ENCODE measurements around the gene KRT1.

Gene KRT1

GRCh38 chr12:52667509-52667908 lies 12.7 kb downstream of the KRT1 start:
- no peaks in the 10 kb centered on the region for H3K27me3 ChIP-seq (ENCODE audit: control insufficient read depth, insufficient read depth, low read length)
- H3K36me3 ChIP-seq (ENCODE audit: control insufficient read depth, insufficient read depth, low read length): no peaks in the 10 kb centered on the region
- no peak overlapping the region for H3K9ac ChIP-seq (ENCODE audit: low read depth, low read length)
- H3K4me1 ChIP-seq (ENCODE audit: control insufficient read depth, insufficient read depth, low read length): no peaks in the 10 kb centered on the region
- no peak overlapping the region for H3K4me3 ChIP-seq (ENCODE audit: low read depth, low read length)
- no peaks in the 10 kb centered on the region for H3K9me3 ChIP-seq (ENCODE audit: control insufficient read depth, insufficient read depth, low read length)

- Histone ChIP-seq H3K27me3 (ENCODE audit: control insufficient read depth, insufficient read depth, low read length) (no peaks in the 10 kb centered on the region), H3K9ac (ENCODE audit: low read depth, low read length) (no peak overlapping the region), H3K9me3 (ENCODE audit: control insufficient read depth, insufficient read depth, low read length) (no peaks in the 10 kb centered on the region)
Observed at GRCh38 chr12:52666471-52666870, 13.7 kb downstream of the KRT1 start.

GRCh38 chr12:52663420-52663819 lies 16.8 kb downstream of the KRT1 start:
- Histone ChIP-seq H3K9me3 (ENCODE audit: control insufficient read depth, insufficient read depth, low read length) (no peaks in the 10 kb centered on the region), H3K9ac (ENCODE audit: low read depth, low read length) (no peak overlapping the region), H3K27me3 (ENCODE audit: control insufficient read depth, insufficient read depth, low read length) (no peaks in the 10 kb centered on the region), H3K4me3 (ENCODE audit: low read depth, low read length) (no peak overlapping the region), H3K4me1 (ENCODE audit: control insufficient read depth, insufficient read depth, low read length) (no peaks in the 10 kb centered on the region), H3K36me3 (ENCODE audit: control insufficient read depth, insufficient read depth, low read length) (no peaks in the 10 kb centered on the region)

More at GRCh38 chr12:52666471-52666870, 13.7 kb downstream of the KRT1 start:
- Histone ChIP-seq H3K4me1 (ENCODE audit: control insufficient read depth, insufficient read depth, low read length) (no peaks in the 10 kb centered on the region), H3K4me3 (ENCODE audit: low read depth, low read length) (no peak overlapping the region), H3K36me3 (ENCODE audit: control insufficient read depth, insufficient read depth, low read length) (no peaks in the 10 kb centered on the region)

GRCh38 chr12:52662918-52663229 lies 17.3 kb downstream of the KRT1 start:
- Histone ChIP-seq H3K9me3 (ENCODE audit: control insufficient read depth, insufficient read depth, low read length) (no peaks in the 10 kb centered on the region), H3K4me3 (ENCODE audit: low read depth, low read length) (no peak overlapping the region), H3K36me3 (ENCODE audit: control insufficient read depth, insufficient read depth, low read length) (no peaks in the 10 kb centered on the region), H3K27me3 (ENCODE audit: control insufficient read depth, insufficient read depth, low read length) (no peaks in the 10 kb centered on the region), H3K9ac (ENCODE audit: low read depth, low read length) (no peak overlapping the region), H3K4me1 (ENCODE audit: control insufficient read depth, insufficient read depth, low read length) (no peaks in the 10 kb centered on the region)

GRCh38 chr12:52662093-52662917 lies 17.9 kb downstream of the KRT1 start:
- Histone ChIP-seq H3K27me3 (ENCODE audit: control insufficient read depth, insufficient read depth, low read length) (no peaks in the 10 kb centered on the region), H3K9ac (ENCODE audit: low read depth, low read length) (no peak overlapping the region), H3K9me3 (ENCODE audit: control insufficient read depth, insufficient read depth, low read length) (no peaks in the 10 kb centered on the region), H3K36me3 (ENCODE audit: control insufficient read depth, insufficient read depth, low read length) (no peaks in the 10 kb centered on the region), H3K4me1 (ENCODE audit: control insufficient read depth, insufficient read depth, low read length) (no peaks in the 10 kb centered on the region), H3K4me3 (ENCODE audit: low read depth, low read length) (no peak overlapping the region)

- H3K9ac ChIP-seq (ENCODE audit: low read depth, low read length): no peak overlapping the region
- H3K4me3 ChIP-seq (ENCODE audit: low read depth, low read length): no peak overlapping the region
- no peaks in the 10 kb centered on the region for H3K27me3 ChIP-seq (ENCODE audit: control insufficient read depth, insufficient read depth, low read length)
- no peaks in the 10 kb centered on the region for H3K4me1 ChIP-seq (ENCODE audit: control insufficient read depth, insufficient read depth, low read length)
- no peaks in the 10 kb centered on the region for H3K36me3 ChIP-seq (ENCODE audit: control insufficient read depth, insufficient read depth, low read length)
- H3K9me3 ChIP-seq (ENCODE audit: control insufficient read depth, insufficient read depth, low read length): no peaks in the 10 kb centered on the region
Observed at GRCh38 chr12:52661668-52662067, 18.5 kb downstream of the KRT1 start.

GRCh38 chr12:52660934-52661499 lies 19.2 kb downstream of the KRT1 start:
- Histone ChIP-seq H3K9me3 (ENCODE audit: control insufficient read depth, insufficient read depth, low read length) (no peaks in the 10 kb centered on the region), H3K27me3 (ENCODE audit: control insufficient read depth, insufficient read depth, low read length) (no peaks in the 10 kb centered on the region), H3K36me3 (ENCODE audit: control insufficient read depth, insufficient read depth, low read length) (no peaks in the 10 kb centered on the region), H3K4me3 (ENCODE audit: low read depth, low read length) (no peak overlapping the region), H3K4me1 (ENCODE audit: control insufficient read depth, insufficient read depth, low read length) (no peaks in the 10 kb centered on the region), H3K9ac (ENCODE audit: low read depth, low read length) (no peak overlapping the region)

- Histone ChIP-seq H3K9me3 (ENCODE audit: control insufficient read depth, insufficient read depth, low read length) (no peaks in the 10 kb centered on the region), H3K4me3 (ENCODE audit: low read depth, low read length) (no peak overlapping the region), H3K36me3 (ENCODE audit: control insufficient read depth, insufficient read depth, low read length) (no peaks in the 10 kb centered on the region), H3K27me3 (ENCODE audit: control insufficient read depth, insufficient read depth, low read length) (no peaks in the 10 kb centered on the region), H3K4me1 (ENCODE audit: control insufficient read depth, insufficient read depth, low read length) (no peaks in the 10 kb centered on the region), H3K9ac (ENCODE audit: low read depth, low read length) (no peak overlapping the region)
Observed at GRCh38 chr12:52659951-52660350, 20.3 kb downstream of the KRT1 start.

GRCh38 chr12:52659395-52659794 lies 20.8 kb downstream of the KRT1 start:
- H3K4me1 ChIP-seq (ENCODE audit: control insufficient read depth, insufficient read depth, low read length): no peaks in the 10 kb centered on the region
- H3K27me3 ChIP-seq (ENCODE audit: control insufficient read depth, insufficient read depth, low read length): no peaks in the 10 kb centered on the region
- no peak overlapping the region for H3K9ac ChIP-seq (ENCODE audit: low read depth, low read length)
- no peaks in the 10 kb centered on the region for H3K9me3 ChIP-seq (ENCODE audit: control insufficient read depth, insufficient read depth, low read length)
- no peaks in the 10 kb centered on the region for H3K36me3 ChIP-seq (ENCODE audit: control insufficient read depth, insufficient read depth, low read length)
- H3K4me3 ChIP-seq (ENCODE audit: low read depth, low read length): no peak overlapping the region

GRCh38 chr12:52658196-52658595 lies 22.0 kb downstream of the KRT1 start:
- no peak overlapping the region for H3K4me3 ChIP-seq (ENCODE audit: low read depth, low read length)
- no peaks in the 10 kb centered on the region for H3K4me1 ChIP-seq (ENCODE audit: control insufficient read depth, insufficient read depth, low read length)
- H3K9me3 ChIP-seq (ENCODE audit: control insufficient read depth, insufficient read depth, low read length): no peaks in the 10 kb centered on the region
- H3K36me3 ChIP-seq (ENCODE audit: control insufficient read depth, insufficient read depth, low read length): no peaks in the 10 kb centered on the region
- H3K27me3 ChIP-seq (ENCODE audit: control insufficient read depth, insufficient read depth, low read length): no peaks in the 10 kb centered on the region
- no peak overlapping the region for H3K9ac ChIP-seq (ENCODE audit: low read depth, low read length)

- Histone ChIP-seq H3K9me3 (ENCODE audit: control insufficient read depth, insufficient read depth, low read length) (no peaks in the 10 kb centered on the region), H3K27me3 (ENCODE audit: control insufficient read depth, insufficient read depth, low read length) (no peaks in the 10 kb centered on the region), H3K36me3 (ENCODE audit: control insufficient read depth, insufficient read depth, low read length) (no peaks in the 10 kb centered on the region), H3K9ac (ENCODE audit: low read depth, low read length) (no peak overlapping the region), H3K4me1 (ENCODE audit: control insufficient read depth, insufficient read depth, low read length) (no peaks in the 10 kb centered on the region), H3K4me3 (ENCODE audit: low read depth, low read length) (no peak overlapping the region)
Observed at GRCh38 chr12:52657250-52657902, 22.8 kb downstream of the KRT1 start.

- H3K36me3 ChIP-seq (ENCODE audit: control insufficient read depth, insufficient read depth, low read length): no peaks in the 10 kb centered on the region
- no peaks in the 10 kb centered on the region for H3K27me3 ChIP-seq (ENCODE audit: control insufficient read depth, insufficient read depth, low read length)
- H3K9me3 ChIP-seq (ENCODE audit: control insufficient read depth, insufficient read depth, low read length): no peaks in the 10 kb centered on the region
- no peaks in the 10 kb centered on the region for H3K4me1 ChIP-seq (ENCODE audit: control insufficient read depth, insufficient read depth, low read length)
- H3K9ac ChIP-seq (ENCODE audit: low read depth, low read length): no peak overlapping the region
- no peak overlapping the region for H3K4me3 ChIP-seq (ENCODE audit: low read depth, low read length)
Observed at GRCh38 chr12:52656616-52657015, 23.6 kb downstream of the KRT1 start.

Measured in iPS-15b (cell line).